Lower lobe of right lung (tissue), 2 donors: Measurements from ENCODE around the gene ZNF358. TPM values are rescaled to one million over a fixed set of nuclear protein-coding genes. Genes with fewer than 3 reads are reported as not detected.
A peak's percentile ranks its signal among the peaks of the same experiment; 100 is the strongest.

Experiments
- ATAC-seq, 2 donors: fragments of 200-7000 bp; cut with Tn5 transposase; one replicate each; pipeline ENCODE4 v1.9.1; 2020 to 2022; ENCODE audit warnings: mild to moderate bottlenecking in 2 of 2, moderate library complexity in 2 of 2
- DNase-seq: peaks from one replicate; pipeline ENCODE4 v3.0.0-alpha.2; 2020
- H3K27ac ChIP-seq: fragments of 200-600 bp; one replicate; pipeline ENCODE4 v1.8.0; 2022
- H3K27me3 ChIP-seq: fragments of 200-600 bp; one replicate; pipeline ENCODE4 v1.8.0; 2022; ENCODE audit warnings: low read depth
- H3K36me3 ChIP-seq: fragments of 200-600 bp; one replicate; pipeline ENCODE4 v1.8.0; 2022; ENCODE audit warnings: mild to moderate bottlenecking
- H3K4me1 ChIP-seq: fragments of 200-600 bp; one replicate; pipeline ENCODE4 v1.8.0; 2022
- H3K4me3 ChIP-seq: fragments of 200-600 bp; one replicate; pipeline ENCODE4 v1.8.0; 2022; ENCODE audit warnings: mild to moderate bottlenecking
- H3K9me3 ChIP-seq: fragments of 200-600 bp; one replicate; pipeline ENCODE4 v1.8.0; 2022
- intact Hi-C: fragments of 100-400 bp; cut with DNase I; formaldehyde crosslinking; loops from one replicate; pipeline ENCODE4 v1.11.0; 2022
- total RNA-seq: library from RNA; stranded (reverse); fragmentation: NEBNext Ultra II Directional; extraction: Animal tissue kit (Norgen Biotek cat#: 25700); gene quantifications from one replicate; pipeline ENCODE4 v1.2.1, GENCODE V29; 2021
- TF ChIP-seq, protein P1 (sequence below): fragments of 200-600 bp; IDR thresholded peaks from one replicate; pipeline ENCODE4 v1.8.0; 2022; ENCODE audit warnings: antibody characterized with exemption, mild to moderate bottlenecking
- donor health status: DM: no; HTN: yes; CAD: no; lungs with severe emphysema.

The ZNF358 gene
- total RNA-seq, 1 donor from 2014 or later, result 54.9 TPM

DNA sequence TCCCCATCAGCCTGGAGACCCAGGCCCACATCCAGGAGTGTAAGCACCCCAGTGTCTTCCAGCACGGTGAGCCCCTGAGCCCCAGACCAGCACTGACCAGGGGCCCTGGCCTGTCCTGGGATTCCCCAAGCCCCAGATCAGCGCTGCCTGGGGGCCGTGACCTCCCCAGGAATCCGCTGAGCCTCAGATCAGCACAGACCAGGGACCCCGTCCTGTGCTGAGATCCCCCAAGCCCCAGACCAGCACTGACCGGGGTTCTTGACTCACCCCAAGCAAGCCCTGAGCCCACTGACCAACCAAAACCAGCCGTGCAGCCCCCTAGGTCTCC lies 12.3 kb downstream of the ZNF358 start:
- peaks cover 7% of the 10 kb centered on the region for H3K4me1 ChIP-seq
- TF ChIP-seq, protein P1, sequence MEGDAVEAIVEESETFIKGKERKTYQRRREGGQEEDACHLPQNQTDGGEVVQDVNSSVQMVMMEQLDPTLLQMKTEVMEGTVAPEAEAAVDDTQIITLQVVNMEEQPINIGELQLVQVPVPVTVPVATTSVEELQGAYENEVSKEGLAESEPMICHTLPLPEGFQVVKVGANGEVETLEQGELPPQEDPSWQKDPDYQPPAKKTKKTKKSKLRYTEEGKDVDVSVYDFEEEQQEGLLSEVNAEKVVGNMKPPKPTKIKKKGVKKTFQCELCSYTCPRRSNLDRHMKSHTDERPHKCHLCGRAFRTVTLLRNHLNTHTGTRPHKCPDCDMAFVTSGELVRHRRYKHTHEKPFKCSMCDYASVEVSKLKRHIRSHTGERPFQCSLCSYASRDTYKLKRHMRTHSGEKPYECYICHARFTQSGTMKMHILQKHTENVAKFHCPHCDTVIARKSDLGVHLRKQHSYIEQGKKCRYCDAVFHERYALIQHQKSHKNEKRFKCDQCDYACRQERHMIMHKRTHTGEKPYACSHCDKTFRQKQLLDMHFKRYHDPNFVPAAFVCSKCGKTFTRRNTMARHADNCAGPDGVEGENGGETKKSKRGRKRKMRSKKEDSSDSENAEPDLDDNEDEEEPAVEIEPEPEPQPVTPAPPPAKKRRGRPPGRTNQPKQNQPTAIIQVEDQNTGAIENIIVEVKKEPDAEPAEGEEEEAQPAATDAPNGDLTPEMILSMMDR, result no peak
- intact Hi-C loops, result no loop called here

DNA sequence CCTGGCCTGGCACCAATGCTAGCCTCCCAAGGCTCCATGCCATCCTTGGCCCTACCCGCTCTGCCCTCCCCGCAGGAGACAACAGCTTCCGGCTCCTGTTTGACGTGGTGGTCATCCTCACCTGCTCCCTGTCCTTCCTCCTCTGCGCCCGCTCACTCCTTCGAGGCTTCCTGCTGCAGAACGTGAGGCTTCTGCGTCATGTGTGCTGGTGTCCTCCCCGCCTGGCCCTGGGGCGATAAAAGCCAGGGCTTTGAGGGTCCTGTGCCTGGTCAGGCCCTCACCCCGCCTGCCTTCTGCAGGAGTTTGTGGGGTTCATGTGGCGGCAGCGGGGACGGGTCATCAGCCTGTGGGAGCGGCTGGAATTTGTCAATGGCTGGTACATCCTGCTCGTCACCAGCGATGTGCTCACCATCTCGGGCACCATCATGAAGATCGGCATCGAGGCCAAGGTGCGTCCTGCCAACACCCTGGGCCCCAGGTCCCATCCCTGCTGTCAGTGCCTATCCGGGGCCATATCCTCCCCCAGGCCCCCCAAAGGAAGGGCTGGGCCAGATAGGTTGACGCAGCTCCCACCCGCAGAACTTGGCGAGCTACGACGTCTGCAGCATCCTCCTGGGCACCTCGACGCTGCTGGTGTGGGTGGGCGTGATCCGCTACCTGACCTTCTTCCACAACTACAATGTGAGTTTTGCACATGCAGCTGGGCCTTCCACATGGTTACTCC lies 12.8 kb downstream of the ZNF358 start:
- TF ChIP-seq, protein P1, result no peak
- Histone ChIP-seq H3K36me3 (peaks cover 67% of the 10 kb centered on the region), H3K27me3 (no peaks in the 10 kb centered on the region), H3K27ac (no peak overlapping the region), H3K4me3 (no peak overlapping the region), H3K4me1 (peaks cover 2% of the 10 kb centered on the region), H3K9me3 (no peaks in the 10 kb centered on the region)
- DNase-seq (no peak), ATAC-seq (no peak)
- intact Hi-C loops, result no loop called here

More for the DNA sequence above, 12.3 kb downstream of the ZNF358 start:
- ATAC-seq (no peak), DNase-seq (no peak)
- Histone ChIP-seq H3K4me3 (no peak overlapping the region), H3K27me3 (no peaks in the 10 kb centered on the region), H3K36me3 (peaks cover 67% of the 10 kb centered on the region), H3K9me3 (no peaks in the 10 kb centered on the region), H3K27ac (no peak overlapping the region)

DNA sequence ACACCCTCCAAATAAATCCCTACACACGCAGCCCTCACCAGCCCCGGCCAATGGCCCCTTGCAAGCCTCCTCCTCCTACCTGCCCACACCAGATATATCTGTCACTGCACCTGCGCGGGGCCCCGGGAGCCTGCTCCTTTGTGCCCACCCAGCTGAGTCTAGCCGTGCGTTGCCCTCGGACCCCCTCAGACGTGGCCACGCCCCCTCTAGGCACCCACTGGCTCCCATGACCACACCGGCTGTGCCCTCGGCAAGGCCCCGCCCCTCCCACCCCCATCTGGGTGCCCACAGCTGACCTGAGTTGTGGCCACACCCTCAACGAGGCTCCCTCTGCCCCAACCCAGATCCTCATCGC lies 13.3 kb downstream of the ZNF358 start:
- H3K9me3 ChIP-seq, result no peaks in the 10 kb centered on the region
- H3K27me3 ChIP-seq, result no peaks in the 10 kb centered on the region
- DNase-seq, result no peak
- H3K27ac ChIP-seq, result no peak overlapping the region
- ATAC-seq, result no peak
- H3K4me3 ChIP-seq, result no peak overlapping the region
- H3K4me1 ChIP-seq, result no peaks in the 10 kb centered on the region
- intact Hi-C loops, result no loop called here
- peaks cover 67% of the 10 kb centered on the region for H3K36me3 ChIP-seq
- TF ChIP-seq, protein P1, result no peak

DNA sequence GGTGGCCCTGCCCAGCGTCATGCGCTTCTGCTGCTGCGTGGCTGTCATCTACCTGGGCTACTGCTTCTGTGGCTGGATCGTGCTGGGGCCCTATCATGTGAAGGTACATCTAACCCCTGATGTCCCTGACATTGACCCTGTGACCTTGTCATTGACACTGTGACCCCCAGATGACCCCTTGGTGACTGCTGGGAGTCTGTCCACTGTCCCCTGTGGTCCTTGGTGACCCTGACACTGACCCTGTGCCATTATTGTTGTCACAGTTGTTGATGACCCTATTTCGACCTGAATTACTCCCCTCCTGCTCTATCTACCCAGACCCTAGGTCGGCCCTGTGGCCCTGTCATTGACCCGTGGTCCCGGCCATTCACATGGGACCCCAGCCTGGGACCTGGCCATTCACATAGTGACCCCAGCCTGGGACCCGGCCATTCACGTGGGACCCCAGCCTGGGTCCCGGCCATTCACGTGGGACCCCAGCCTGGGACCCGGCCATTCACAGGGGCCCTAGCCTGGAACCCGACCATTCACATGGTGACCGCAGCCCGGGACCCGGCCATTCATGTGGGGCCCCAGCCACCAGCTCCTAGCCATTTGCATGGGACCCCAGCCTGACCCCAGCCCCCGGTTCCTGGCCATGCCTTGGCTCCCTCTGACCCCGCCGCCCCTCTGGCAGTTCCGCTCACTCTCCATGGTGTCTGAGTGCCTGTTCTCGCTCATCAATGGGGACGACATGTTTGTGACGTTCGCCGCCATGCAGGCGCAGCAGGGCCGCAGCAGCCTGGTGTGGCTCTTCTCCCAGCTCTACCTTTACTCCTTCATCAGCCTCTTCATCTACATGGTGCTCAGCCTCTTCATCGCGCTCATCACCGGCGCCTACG lies 13.9 kb downstream of the ZNF358 start:
- Histone ChIP-seq H3K27ac (no peak overlapping the region), H3K9me3 (no peaks in the 10 kb centered on the region), H3K36me3 (peaks cover 66% of the 10 kb centered on the region), H3K4me3 (no peak overlapping the region), H3K27me3 (no peaks in the 10 kb centered on the region), H3K4me1 (no peaks in the 10 kb centered on the region)
- ATAC-seq, result no peak
- no peak for DNase-seq
- TF ChIP-seq, protein P1, result no peak
- intact Hi-C loops, result no loop called here

DNA sequence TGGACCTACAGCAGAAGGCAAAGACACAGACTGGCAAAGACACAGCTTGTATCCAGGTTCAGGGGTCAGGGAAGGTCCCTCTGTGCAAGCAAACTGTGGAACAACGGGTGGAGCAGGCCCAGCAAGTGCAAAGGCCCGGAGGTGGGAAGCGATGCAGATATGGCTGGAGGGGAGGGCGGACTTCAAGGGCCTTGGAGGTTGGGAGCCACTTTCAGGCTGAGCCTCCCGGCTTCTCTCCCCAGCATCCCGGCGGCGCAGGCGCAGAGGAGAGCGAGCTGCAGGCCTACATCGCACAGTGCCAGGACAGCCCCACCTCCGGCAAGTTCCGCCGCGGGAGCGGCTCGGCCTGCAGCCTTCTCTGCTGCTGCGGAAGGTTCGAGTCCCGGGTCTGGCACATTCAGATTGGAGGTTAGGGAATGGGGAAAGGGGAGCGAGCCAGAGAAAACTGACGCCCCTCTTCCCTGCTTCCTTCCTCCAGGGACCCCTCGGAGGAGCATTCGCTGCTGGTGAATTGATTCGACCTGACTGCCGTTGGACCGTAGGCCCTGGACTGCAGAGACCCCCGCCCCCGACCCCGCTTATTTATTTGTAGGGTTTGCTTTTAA lies 17.5 kb downstream of the ZNF358 start:
- H3K27me3 ChIP-seq, result no peaks in the 10 kb centered on the region
- DNase-seq, result peak; percentile 74
- TF ChIP-seq, protein P1, result no peak
- peak overlapping the region; percentile 87 for H3K27ac ChIP-seq
- H3K9me3 ChIP-seq, result no peaks in the 10 kb centered on the region
- peak overlapping the region; percentile 98 for H3K4me3 ChIP-seq
- ATAC-seq, result peak; percentile 10 to 19
- intact Hi-C loops, result no loop called here
- peaks cover 51% of the 10 kb centered on the region for H3K36me3 ChIP-seq
- peaks cover 14% of the 10 kb centered on the region for H3K4me1 ChIP-seq
